GM19455 (cell line): ENCODE data around the gene RAPGEF6.
"Not testable (repeated sequence)": the region's sequence is repeated elsewhere in the genome, so short reads cannot be mapped to it uniquely, and the experiment has no call there.

Experiments used
- ATAC-seq: cut with Tn5 transposase; IDR thresholded peaks from one replicate; pipeline ENCODE4 v1.9.1; 2021; ENCODE audit not compliant: unreplicated experiment

RAPGEF6 gene

GRCh38 chr5:131459216-131459615, 175.8 kb downstream of the RAPGEF6 start:
- ATAC-seq = no peak

GRCh38 chr5:131457193-131457592, 177.8 kb downstream of the RAPGEF6 start:
- no peak for ATAC-seq

DNA sequence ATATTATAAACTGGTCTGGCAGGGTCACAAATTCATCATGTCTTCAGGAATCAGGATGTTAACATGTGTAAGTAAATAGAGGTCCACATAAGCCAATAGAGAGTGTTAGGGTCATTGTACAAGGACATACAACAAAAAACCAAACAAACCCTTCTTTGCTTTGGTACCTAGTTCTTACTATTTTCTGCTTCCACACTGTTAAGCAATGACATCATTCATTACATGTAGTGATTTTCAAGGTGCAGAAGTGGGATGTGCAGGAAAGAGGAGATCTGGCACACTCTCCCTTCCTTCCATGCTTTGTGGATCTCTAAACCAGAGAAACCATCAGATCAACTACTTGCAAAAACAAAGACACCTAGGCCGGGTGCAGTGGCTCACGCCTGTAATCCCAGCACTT, 184.1 kb downstream of the RAPGEF6 start:
- no peak for ATAC-seq

DNA sequence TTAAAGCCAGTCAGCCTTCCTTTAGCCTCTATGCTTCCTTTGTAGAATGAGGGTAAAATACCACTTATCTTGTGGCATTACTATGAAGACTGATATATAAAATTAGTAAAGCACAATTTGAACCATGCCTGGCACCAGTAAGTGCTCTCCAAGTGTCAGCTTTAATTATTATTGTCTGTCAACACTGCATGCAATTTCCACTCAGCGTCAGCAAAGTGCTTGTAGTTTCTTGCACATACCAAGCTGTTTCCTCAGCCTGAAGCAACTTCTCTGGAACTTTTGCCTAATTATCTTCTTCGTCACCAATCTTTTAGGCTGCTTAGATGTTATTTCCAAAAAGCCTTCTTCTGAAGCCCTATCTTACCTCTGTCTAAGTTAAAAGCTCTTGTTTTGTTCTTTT, 193.8 kb downstream of the RAPGEF6 start:
- no peak for ATAC-seq

- ATAC-seq = no peak
Measured at GRCh38 chr5:131436081-131436480, 198.9 kb downstream of the RAPGEF6 start.

GRCh38 chr5:131433109-131433508, 201.9 kb downstream of the RAPGEF6 start:
- no peak for ATAC-seq

DNA sequence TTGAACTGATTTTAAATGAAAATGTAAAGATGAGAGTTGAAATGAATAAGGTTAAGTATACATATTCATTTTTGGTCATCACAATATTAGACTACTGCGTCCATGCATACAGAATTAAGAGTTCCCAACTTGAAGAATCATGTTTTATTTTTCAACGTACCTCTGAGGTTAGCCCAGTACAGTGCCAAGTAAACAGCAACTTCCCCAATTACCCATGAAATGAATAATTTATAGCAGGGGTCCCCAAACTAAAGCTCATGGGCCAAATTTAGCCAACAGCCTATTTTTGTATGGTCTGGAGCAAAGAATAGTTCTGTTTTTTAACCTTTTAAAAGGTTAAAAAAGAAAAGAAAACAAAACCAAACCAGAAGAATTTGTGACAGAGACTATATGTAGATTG, 203.2 kb downstream of the RAPGEF6 start:
- ATAC-seq = no peak

DNA sequence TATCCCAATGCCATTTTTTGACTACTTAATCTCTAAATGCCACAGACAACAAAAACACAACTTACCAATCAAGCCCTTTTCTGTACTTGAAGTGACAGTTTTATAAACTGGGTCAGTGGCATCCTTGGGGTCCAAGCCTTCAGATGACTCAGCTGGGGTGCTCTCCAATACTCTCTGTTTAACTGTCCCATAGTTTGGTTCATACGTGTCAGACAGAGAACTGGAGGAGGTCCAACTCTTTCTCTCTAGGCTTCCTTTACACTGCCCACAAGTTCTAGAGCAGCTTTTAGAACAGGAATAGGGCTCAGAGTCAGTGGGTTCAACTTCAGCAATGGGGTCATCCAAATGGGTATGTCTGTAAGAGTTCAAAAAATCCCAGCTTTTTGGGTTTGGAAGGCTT, 204.2 kb downstream of the RAPGEF6 start:
- ATAC-seq = no peak

- no peak for ATAC-seq
Measured at GRCh38 chr5:131426011-131426410, 209.0 kb downstream of the RAPGEF6 start.

- ATAC-seq = no peak
Measured at GRCh38 chr5:131423056-131423455, 212.0 kb downstream of the RAPGEF6 start.

GRCh38 chr5:131419877-131420276, 215.2 kb downstream of the RAPGEF6 start:
- ATAC-seq = no peak

DNA sequence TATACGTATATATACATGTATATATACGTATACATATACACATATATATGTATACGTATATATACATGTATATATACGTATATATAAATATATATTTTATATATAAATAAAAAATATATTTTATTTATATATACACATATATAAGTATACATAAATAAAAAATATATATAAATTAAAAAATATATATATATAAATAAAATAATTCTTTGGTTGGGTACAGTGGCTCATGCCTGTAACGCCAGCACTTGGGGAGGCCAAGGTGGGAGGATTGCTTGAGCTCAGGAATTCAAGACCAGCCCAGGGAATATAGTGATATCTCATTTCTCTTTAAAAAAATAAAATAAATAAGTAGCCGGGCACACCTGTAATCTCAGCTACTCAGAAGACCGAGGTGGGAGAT, 216.2 kb downstream of the RAPGEF6 start:
- ATAC-seq = no peak

GRCh38 chr5:131417240-131417869, 217.7 kb downstream of the RAPGEF6 start:
- ATAC-seq = peak; percentile 36

DNA sequence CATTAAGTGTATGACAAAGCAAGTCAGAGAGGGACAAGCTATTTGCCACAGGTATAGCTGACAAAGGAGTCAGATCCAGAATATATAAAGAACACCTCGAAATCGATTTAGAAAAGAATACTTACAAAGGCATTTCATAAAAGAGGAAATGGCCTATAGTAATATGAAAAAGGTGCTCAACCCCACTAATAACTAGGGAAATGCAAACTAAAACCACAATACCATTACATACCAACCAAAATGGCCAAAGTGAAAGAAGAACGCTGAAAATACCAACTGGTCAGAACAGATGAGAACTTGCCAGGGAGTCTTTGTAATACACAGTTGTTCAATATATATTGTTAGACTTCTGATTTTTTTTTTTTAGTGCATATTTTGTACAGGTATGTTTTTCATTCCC, 218.3 kb downstream of the RAPGEF6 start:
- peak; percentile 77 for ATAC-seq

- ATAC-seq = peak; percentile 59
Measured at GRCh38 chr5:131413605-131414559, 221.1 kb downstream of the RAPGEF6 start.

DNA sequence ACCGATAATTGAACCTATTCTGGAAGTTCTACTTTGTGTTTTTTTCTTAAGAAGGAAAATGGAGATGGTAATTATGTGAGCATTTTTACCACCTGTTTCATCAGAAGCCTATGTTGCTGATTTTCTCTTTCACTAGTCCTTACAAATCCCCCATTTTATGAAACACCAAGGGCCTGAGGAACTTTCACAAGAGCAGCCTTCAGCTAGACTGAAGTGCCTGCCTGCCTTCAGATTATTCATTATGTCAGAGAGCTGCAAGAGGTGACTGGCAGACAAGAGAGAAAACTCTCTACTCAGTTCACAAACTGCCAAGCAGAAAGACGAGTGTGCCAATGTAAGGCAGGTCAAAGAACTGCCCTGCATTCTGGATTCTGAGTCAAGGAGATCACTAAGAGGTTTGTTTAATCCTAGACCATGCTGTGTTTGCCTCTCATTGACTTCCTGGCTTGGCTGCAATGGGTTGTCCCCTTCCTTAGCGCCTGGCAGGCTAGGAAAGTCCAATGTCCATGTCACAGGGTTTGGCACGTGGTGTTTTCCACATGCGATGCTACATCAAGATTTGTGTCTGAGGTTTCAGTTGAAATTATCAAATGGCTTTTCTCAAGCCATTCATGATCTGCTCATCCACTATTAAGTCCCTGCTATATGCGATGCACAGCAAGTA, 227.9 kb downstream of the RAPGEF6 start:
- ATAC-seq = no peak

DNA sequence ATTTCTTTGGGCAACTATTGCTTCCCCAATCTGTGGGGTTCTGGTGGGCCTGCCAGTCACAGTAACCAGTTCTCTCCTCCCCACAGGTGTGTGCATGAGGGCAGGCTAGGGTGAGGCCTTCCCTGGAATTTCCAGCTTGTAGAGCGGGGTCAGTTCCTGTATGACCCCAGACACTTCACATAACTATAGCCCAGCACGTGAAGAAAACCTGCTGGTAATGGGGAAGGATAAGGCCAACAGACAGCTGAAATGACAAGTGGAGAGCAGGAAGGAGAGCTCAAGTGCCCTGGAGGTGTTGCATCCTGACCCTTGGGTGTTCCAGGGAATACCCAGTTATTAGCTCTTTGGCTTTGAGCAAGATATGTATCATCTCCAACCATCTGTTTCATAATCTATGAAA, 229.0 kb downstream of the RAPGEF6 start:
- no peak for ATAC-seq

DNA sequence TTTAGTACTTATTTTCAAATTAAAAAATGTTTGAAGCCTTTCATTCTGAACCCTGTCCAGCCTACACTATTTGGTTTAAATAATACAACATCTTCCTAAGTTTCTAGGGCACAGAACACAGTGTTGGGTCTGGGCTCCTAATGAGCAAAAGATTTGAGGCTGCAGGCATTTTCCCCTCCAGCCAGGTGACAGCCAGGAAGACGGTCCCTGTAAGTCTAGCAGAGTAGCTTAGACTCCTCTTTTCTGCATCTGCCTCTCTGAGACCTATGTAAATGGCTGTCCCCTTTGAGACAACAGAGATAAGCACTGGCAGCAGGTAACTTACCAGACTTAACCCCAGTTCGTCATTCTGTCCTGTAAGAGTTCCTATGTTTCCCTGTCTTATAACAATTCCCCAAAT, 229.4 kb downstream of the RAPGEF6 start:
- no peak for ATAC-seq

DNA sequence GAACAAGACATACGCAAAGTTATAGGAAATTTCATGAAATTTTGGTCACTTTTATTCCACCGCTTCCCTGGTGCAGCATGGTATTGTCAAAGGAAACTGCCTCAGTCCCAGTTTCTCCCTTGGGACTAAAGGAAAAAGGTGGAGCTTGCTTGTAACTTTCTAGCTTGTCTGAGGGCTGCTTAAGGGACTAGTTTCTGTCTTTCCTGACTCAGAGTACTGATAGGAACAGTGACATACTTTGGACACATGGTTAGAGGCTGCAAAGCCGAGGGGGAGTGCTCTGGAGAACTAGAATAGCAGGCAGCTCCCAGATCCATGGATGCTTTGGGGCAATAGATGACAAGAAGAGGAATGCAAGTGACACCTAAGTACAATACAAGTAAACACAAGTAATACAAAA, 234.4 kb downstream of the RAPGEF6 start:
- ATAC-seq = no peak

- ATAC-seq = not testable (repeated sequence)
Measured at GRCh38 chr5:131399007-131399406, 236.0 kb downstream of the RAPGEF6 start.

- ATAC-seq = no peak
Measured at GRCh38 chr5:131396630-131397273, 238.3 kb downstream of the RAPGEF6 start.
